GM19328 (cell line): ENCODE data around the gene EFEMP1.

Source experiments
- ATAC-seq: cut with Tn5 transposase; IDR thresholded peaks from one replicate; pipeline ENCODE4 v1.9.1; 2021; ENCODE audit warnings: mild to moderate bottlenecking, moderate library complexity; ENCODE audit not compliant: unreplicated experiment

EFEMP1 gene

DNA sequence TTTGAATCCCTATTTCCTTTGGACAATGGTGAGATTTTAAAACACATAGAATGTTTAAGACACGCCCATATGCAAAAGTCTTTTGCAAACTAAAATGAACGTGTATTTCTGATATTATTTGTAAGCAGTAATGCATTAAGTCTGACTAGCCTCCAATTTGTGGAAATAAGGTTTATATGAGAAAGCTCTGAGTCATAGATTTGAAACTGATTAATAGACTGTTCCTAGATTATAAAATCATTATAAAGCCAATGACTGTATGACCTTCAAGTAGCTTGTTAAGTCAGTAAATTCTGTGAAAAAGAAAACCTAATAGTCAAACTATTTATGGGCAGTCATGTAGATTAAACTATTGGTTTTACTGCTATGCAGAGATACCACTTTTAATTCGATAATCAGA lies 12.8 kb upstream of the EFEMP1 start:
- no peak for ATAC-seq

- ATAC-seq: no peak
Measured at GRCh38 chr2:55934337-55934736, 10.8 kb upstream of the EFEMP1 start.

DNA sequence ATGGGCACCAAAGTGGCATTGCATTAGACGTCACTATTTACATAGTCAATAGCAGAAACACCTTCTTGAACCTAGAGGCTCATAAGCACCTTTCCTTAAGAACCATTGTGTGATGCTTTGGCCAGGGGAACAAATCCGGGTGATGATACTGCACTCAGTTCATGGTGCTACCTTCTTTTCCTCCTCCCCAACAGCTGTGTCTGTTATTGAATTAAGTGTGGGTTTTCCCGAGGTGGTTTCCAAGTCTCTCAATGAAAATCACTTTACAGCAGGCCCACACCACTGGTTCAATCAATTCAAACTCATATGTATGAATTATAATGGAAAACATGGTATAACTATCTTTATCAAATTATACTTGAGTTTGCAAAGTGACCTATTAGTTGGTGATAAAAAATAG lies 9.3 kb upstream of the EFEMP1 start:
- no peak for ATAC-seq

GRCh38 chr2:55931281-55931680 lies 7.7 kb upstream of the EFEMP1 start:
- no peak for ATAC-seq

DNA sequence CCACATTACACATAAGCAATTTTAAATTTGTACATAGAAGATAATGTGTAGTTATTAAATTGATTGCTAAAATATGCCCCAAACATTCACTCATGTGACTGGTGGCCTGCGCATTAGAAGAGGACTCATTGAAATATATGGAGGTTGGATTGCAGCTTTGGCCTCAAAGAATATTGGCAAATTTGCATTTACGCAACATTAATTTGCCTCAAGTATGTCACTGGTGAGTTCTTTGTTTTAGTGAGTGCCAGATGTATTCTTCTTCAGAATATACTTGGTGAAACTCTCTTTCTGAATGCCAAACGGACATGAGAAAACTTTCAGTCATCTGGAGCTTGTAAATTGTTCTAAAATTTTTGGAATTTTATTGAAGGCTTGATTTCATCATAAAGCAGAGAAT lies 5.9 kb upstream of the EFEMP1 start:
- no peak for ATAC-seq

- no peak for ATAC-seq
Measured at GRCh38 chr2:55926974-55927373, 3.4 kb upstream of the EFEMP1 start.

DNA sequence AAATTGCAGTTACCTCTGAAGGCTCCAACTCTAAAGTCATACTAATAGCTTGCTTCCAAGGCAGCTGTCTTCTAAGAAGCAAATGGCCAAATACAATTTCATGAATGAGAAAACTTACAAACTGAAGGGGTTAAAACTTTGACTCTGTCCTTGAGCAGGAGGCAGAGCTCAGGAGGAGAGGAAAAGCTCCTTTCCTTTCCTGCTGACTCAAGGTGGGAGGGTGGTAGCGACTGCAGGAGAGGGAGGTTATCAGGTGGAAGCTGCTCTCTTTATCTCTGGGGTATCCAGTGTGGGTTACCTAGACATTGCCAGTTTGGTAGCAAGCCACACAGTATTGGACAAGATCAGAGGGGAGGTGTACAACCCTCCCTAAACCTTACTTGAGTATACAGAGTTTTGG lies 2.7 kb upstream of the EFEMP1 start:
- ATAC-seq: no peak

GRCh38 chr2:55923982-55924321 lies 370 bp upstream of the EFEMP1 start:
- no peak for ATAC-seq

GRCh38 chr2:55922291-55922907 lies 1.2 kb downstream of the EFEMP1 start:
- ATAC-seq: no peak

GRCh38 chr2:55919574-55919973 lies 4.0 kb downstream of the EFEMP1 start:
- no peak for ATAC-seq

- ATAC-seq: no peak
Measured at GRCh38 chr2:55918856-55919255, 4.7 kb downstream of the EFEMP1 start.

DNA sequence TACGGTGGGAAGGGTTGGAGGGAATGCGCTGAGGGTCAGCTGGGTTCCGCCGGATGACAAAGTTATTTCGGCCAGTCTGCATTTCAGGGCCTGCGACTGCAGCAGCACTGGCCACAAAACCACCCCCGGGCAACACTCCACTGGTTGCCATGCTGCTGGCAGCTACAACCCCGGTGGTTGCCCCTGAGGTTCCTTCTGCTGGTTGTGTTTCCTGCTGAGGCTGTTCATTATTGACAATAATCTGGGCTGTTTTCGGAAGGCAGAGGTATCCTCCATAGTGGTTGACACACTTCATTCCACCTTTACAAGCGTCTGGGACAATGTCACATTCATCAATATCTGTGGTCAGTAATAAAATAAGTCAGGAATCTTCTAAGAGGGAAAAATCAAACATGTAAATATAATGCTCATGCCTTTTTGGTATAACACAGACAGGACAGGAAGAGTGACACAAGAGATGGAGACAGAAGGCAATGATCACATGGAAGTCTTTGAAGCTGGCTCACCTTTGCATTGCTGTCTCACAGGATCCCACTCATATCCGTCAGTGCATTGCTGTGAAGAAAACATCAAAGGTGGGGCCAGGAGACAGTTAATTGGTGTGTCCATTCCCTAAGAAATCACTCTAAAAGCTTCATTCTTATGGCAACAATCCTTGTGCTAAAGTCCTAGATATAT lies 5.7 kb downstream of the EFEMP1 start:
- ATAC-seq: no peak

- no peak for ATAC-seq
Measured at GRCh38 chr2:55917117-55917516, 6.5 kb downstream of the EFEMP1 start.

DNA sequence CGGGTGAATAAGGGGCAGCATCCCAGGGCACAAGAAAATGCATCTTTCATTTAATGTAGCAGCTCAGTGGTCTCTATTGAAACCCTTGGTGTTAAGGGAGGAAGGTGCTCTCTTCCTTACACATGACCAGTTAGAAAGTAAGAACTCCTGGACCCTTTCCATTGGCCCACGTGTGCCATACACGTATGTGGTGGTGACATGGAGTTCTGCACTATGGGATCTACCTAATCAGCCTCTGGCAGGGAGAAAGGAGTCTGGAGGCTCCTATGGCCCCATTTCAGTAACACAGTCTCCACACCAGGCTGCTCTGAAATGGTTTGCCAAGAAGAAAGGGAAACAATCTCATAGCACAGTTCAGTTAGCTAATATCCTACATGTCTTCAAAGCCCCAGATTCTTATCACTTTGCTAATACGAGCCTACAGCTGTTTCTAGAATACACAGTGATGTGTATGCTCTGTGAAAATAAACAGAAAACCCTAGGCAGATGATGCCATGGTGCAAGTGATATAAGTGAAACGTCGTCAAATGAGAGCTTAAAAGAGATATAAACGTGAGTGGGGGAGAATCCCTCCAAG lies 7.0 kb downstream of the EFEMP1 start:
- no peak for ATAC-seq

DNA sequence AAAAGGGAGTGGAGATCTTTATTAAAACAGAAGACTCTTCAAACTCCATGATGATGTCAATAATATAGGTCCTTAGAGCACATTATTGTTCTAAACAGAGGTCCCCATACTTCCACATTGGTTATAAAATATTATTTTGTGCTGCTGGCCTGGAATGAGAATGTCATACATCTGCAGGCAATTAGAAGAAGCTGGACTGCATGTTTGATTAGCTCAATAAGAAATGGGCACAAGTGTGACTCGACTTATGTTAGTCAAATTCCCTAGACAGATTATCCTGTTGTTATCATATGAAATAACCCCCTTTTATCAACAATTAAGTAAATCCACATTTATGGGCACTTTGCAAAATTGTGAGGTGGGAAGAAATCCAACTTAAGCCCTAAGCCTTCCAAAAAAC lies 8.8 kb downstream of the EFEMP1 start:
- ATAC-seq: no peak

DNA sequence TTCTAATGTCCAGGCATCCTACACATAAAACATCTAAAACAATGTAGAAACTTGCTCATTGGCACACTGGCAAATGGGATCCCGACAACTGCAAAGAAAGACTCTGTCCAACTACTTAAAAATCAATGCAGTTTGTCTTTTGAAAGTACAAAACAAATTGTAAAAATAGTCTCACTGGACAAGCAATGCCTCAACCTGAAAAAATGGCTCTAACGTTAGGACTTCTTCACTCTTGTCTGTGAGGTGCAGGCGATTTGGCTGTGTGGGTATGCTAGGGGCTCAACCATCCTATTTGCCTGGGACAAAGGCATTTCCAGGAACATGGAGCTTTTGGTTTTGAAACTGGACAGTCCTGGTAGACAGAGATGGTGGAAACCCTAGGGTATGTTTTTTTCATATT lies 10.7 kb downstream of the EFEMP1 start:
- no peak for ATAC-seq

DNA sequence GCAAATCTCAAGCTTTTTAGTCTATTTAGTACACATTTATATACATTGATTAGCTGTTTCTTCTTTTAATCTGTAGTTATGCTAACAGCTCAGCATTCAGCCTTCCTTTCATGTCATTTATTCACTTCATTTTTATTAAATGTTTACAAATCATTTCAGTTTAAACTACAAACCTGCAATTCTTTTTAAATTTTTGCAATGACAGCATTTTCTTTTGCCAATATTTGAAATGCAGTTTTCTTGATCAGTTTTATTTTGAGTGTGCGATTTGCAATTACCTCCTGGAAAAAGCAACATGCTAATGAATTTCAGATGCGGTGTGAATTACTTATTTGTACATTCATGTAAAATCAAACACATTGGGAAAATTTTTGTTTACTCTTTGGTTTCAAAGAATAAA lies 13.5 kb downstream of the EFEMP1 start:
- ATAC-seq: no peak

DNA sequence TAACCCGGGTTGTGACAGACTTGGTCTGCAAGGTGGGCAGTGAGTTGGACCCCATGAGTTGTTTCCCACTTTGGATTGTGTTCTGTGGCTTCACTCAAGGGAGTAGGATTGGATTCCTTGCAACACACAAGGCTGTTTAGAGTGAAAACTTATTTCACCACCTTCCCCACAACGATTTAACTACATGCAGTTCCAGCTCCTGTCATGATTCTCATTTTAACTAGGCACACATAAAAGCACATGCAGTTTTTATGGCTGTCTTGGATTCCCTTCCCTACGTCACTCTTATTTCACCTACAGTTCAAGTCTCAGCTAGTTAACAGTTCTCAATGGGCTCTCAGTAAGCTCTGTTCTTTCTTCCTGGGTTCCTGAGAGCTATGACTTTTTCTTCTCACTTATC lies 15.9 kb downstream of the EFEMP1 start:
- no peak for ATAC-seq

- ATAC-seq: no peak
Measured at GRCh38 chr2:55906993-55907392, 16.6 kb downstream of the EFEMP1 start.

- ATAC-seq: no peak
Measured at GRCh38 chr2:55903727-55904126, 19.9 kb downstream of the EFEMP1 start.

DNA sequence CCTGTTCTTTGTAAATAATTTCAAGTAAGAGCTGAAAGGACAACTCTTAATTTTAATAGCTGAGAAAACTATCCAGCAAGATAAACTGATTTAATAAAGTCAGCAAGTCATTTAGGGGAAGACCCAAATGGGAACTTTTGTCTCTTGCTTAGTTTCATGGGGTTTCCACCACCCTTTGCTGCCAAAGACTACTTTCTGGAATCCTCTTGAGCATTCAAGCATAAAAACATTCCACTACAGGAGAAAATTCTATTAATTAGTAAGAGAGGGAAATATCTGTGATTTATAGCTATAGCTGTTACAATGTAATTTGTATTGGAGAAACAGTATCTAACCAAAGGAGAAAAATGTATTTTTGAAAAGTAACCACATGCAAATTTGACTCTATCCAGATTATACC lies 20.6 kb downstream of the EFEMP1 start:
- ATAC-seq: no peak

GRCh38 chr2:55902429-55902828 lies 21.2 kb downstream of the EFEMP1 start:
- no peak for ATAC-seq

- no peak for ATAC-seq
Measured at GRCh38 chr2:55901941-55902340, 21.6 kb downstream of the EFEMP1 start.
